ENCODE data around the gene ELMO1.
A peak's percentile ranks its signal among the peaks of the same experiment; 100 is the strongest.

ELMO1 gene

DNA sequence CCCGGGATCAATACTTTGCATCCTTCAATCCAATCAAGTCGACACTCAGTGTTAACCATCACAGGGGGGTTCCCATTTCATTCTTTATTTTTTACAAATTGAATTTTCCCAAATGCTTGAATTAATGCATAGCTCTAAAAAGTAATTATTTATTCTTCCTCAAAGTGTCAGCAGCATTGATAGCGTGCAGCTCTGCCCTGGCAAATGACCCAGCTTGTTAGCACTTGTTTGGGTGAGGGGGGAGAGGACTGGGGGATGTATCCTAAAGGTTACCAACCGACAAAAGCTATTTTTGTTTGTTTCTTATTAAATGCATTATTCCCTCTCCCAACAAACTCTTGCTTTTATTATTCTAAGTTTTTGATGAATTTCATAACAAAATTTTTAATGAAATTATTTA lies 27.0 kb upstream of the ELMO1 start:
- TF ChIP-seq, protein P1, sequence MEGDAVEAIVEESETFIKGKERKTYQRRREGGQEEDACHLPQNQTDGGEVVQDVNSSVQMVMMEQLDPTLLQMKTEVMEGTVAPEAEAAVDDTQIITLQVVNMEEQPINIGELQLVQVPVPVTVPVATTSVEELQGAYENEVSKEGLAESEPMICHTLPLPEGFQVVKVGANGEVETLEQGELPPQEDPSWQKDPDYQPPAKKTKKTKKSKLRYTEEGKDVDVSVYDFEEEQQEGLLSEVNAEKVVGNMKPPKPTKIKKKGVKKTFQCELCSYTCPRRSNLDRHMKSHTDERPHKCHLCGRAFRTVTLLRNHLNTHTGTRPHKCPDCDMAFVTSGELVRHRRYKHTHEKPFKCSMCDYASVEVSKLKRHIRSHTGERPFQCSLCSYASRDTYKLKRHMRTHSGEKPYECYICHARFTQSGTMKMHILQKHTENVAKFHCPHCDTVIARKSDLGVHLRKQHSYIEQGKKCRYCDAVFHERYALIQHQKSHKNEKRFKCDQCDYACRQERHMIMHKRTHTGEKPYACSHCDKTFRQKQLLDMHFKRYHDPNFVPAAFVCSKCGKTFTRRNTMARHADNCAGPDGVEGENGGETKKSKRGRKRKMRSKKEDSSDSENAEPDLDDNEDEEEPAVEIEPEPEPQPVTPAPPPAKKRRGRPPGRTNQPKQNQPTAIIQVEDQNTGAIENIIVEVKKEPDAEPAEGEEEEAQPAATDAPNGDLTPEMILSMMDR (IDR thresholded peaks at IDR 0.05; ENCODE audit: extremely low read depth, insufficient read depth, missing control alignments): no peak
- DNase-seq (ENCODE audit: low spot score): no peak
- in situ Hi-C loops (cut with MboI; ENCODE audit: low pct_unique_long_range_greater_than_20kb, low sequenced_read_pairs, unreplicated experiment): no loop called here

DNA sequence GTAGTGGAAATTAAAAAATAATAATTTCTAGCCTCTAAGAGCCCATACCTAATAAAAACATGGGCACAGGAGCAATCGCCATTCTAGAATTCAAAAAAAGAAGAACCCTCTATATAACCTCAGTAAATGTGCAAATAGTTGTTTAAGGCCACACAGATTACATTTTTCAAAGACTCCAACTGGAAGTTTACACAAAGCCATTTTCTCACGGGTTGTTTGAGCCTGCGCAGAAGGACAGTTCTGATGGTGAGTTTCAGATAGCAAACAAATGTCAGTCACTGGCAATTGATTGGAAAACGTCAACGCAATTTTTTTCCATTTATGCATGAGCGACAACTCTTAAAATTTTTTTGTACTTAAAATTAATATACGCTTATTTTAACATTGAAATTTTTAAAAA lies 23.0 kb upstream of the ELMO1 start:
- TF ChIP-seq, protein P1 (IDR thresholded peaks at IDR 0.05; ENCODE audit: extremely low read depth, insufficient read depth, missing control alignments): no peak
- in situ Hi-C loops (cut with MboI; ENCODE audit: low pct_unique_long_range_greater_than_20kb, low sequenced_read_pairs, unreplicated experiment): no loop called here
- DNase-seq (ENCODE audit: low spot score): no peak

DNA sequence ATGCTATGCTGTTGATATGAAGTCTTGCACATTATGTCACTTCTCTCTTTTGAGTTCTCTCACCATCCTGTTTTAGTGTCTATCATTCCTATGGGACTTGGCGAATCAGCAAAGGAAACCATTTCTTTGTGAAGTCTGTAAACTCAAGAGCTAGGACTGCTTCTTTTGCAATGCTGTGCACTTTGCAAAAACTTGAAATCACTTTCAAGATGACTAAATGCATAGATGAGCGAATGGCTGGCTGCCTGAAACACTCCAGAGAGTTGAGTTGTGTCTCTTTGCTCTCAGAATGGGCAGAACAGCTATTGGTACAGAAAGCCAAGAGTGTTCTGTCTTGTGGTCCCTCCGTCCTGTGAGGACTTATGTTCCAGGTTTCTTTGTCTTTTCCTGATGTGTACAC lies 18.3 kb upstream of the ELMO1 start:
- TF ChIP-seq, protein P1 (IDR thresholded peaks at IDR 0.05; ENCODE audit: extremely low read depth, insufficient read depth, missing control alignments): no peak
- in situ Hi-C loops (cut with MboI; ENCODE audit: low pct_unique_long_range_greater_than_20kb, low sequenced_read_pairs, unreplicated experiment): no loop called here
- DNase-seq (ENCODE audit: low spot score): peak; percentile 60

DNA sequence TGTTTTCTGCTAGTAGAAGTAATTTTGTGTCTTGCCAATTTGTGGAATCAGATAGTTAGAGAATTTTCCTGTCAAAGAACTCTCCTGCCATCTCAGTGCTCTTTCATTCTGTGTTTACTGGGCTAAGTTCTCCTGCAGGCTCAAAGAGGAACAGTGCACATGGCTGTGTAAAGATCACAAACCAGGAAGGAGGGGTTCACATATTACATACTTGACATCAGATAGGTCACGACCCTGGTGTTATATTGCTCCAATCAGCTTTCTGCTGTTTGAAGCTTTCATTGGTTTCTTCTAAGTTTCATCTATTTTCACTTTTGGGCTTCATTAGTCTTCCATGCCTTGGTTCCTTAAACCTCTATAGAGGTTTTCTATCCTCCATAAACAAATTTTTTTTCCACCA lies 13.5 kb upstream of the ELMO1 start:
- DNase-seq (ENCODE audit: low spot score): no peak
- TF ChIP-seq, protein P1 (IDR thresholded peaks at IDR 0.05; ENCODE audit: extremely low read depth, insufficient read depth, missing control alignments): no peak
- in situ Hi-C loops (cut with MboI; ENCODE audit: low pct_unique_long_range_greater_than_20kb, low sequenced_read_pairs, unreplicated experiment): no loop called here

DNA sequence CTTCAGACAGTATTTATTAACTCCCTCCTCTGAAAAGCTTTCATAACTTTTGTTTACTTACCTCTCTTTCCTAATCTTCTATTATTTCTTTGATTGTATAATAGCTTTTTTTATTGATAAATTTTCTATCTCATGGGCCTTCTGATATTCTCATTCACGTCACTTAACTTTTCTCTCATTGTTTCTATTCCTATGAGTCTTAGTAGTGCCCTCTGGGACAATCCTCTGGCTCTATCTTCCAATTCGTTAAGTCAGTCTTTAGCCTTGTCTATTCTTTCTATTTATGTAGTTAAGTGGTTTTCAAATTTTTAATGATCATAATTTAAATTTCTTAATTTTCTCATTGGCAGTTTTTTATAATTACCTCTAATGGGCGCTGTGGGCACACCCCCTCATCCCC lies 6.4 kb upstream of the ELMO1 start:
- no peak for DNase-seq (ENCODE audit: low spot score)
- in situ Hi-C loops (cut with MboI; ENCODE audit: low pct_unique_long_range_greater_than_20kb, low sequenced_read_pairs, unreplicated experiment): no loop called here
- TF ChIP-seq, protein P1 (IDR thresholded peaks at IDR 0.05; ENCODE audit: extremely low read depth, insufficient read depth, missing control alignments): no peak

DNA sequence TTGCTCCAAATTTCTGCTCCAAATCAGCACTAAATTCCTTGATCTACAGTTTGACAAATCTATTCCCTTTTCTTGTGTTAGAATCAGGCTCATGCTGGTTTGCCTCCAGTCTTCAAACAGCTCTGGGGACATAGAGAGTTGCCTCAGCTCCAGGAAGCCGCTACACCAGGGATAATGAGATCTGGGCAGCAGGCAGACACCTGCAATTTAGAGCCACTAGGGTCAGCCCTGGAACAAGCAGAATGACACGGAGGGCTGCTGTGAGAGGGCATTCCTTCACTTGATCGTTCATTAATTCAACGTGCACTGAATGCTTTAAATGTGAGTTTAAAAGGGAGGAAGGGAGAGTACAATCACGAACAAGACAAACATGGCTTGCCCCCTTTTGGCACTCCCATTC lies 3.7 kb upstream of the ELMO1 start:
- in situ Hi-C loops (cut with MboI; ENCODE audit: low pct_unique_long_range_greater_than_20kb, low sequenced_read_pairs, unreplicated experiment): no loop called here
- DNase-seq (ENCODE audit: low spot score): no peak
- TF ChIP-seq, protein P1 (IDR thresholded peaks at IDR 0.05; ENCODE audit: extremely low read depth, insufficient read depth, missing control alignments): no peak

DNA sequence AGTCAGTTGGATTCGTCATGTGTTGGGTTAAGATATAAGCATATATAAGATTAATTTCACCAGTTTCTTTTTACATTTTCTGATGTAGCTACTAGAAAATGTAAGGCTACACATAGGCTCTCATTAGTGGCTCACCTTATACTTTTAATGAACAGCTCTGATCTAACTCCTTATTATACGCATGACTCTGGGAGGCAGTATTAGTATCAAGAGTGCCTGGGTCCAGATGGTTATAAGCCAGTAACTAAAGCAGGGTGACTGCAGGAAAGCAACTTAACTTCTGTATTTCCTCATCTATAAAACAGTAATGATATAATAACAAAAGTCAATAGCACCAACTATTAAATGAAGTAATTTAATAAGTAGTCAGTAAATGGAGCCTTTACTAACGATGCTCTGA lies 1.4 kb upstream of the ELMO1 start:
- in situ Hi-C loops (cut with MboI; ENCODE audit: low pct_unique_long_range_greater_than_20kb, low sequenced_read_pairs, unreplicated experiment): no loop called here
- TF ChIP-seq, protein P1 (IDR thresholded peaks at IDR 0.05; ENCODE audit: extremely low read depth, insufficient read depth, missing control alignments): no peak
- DNase-seq (ENCODE audit: low spot score): no peak

Measured in GM13977 (cell line).